ENCODE measurements around the gene POGLUT3.

POGLUT3 gene

GRCh38 chr11:108525161-108525560 is 27.0 kb upstream of the POGLUT3 start:
- H3K9ac ChIP-seq (ENCODE audit: low read length) = no peak overlapping the region
- no peak overlapping the region for H3K18ac ChIP-seq (ENCODE audit: low read depth in 1 of 2, low read length in 2 of 2)
- no peaks in the 10 kb centered on the region for H3K36me3 ChIP-seq (ENCODE audit: control insufficient read depth in 1 of 2, insufficient read depth in 2 of 2, low read depth in 1 of 2, low read length in 2 of 2)
- 100% methylated on average over 1 of the region's 1 CpG for WGBS
- no peak overlapping the region for H3K4me3 ChIP-seq (ENCODE audit: insufficient read depth in 1 of 2, low read depth in 1 of 2, low read length in 2 of 2)
- no peak overlapping the region for H2AK5ac ChIP-seq (ENCODE audit: low read length, severe bottlenecking)
- no peak overlapping the region for H3K4ac ChIP-seq (ENCODE audit: low read depth in 1 of 2, low read length in 2 of 2)
- DNase-seq = no peak
- H2BK120ac ChIP-seq (ENCODE audit: low read depth, low read length) = no peak overlapping the region
- H3K9me3 ChIP-seq (ENCODE audit: control insufficient read depth, low read length) = no peaks in the 10 kb centered on the region
- H2BK12ac ChIP-seq (ENCODE audit: low read length in 2 of 2) = no peak overlapping the region
- no peak overlapping the region for H3K23ac ChIP-seq (ENCODE audit: low read length in 2 of 2)
- H3K79me1 ChIP-seq (replicated peaks; ENCODE audit: low read length, poor library complexity, severe bottlenecking) = no peaks in the 10 kb centered on the region
- no peak overlapping the region for H2BK5ac ChIP-seq (ENCODE audit: low read depth, low read length, poor library complexity, severe bottlenecking)
- no peak overlapping the region for H3K4me2 ChIP-seq (ENCODE audit: low read length, poor library complexity, severe bottlenecking)
- no peak overlapping the region for H2AFZ ChIP-seq (ENCODE audit: low read depth, low read length)
- no peak overlapping the region for H4K91ac ChIP-seq (ENCODE audit: low read length)
- H3K27me3 ChIP-seq (ENCODE audit: control insufficient read depth in 1 of 2, insufficient read depth in 1 of 2, low read length in 2 of 2) = no peaks in the 10 kb centered on the region
- no peak overlapping the region for H3K27ac ChIP-seq (ENCODE audit: low read length, poor library complexity, severe bottlenecking)
- no peak overlapping the region for H2BK15ac ChIP-seq (ENCODE audit: low read depth, poor library complexity, severe bottlenecking)
- no peak overlapping the region for H4K8ac ChIP-seq (ENCODE audit: low read length)
- H3K4me1 ChIP-seq (ENCODE audit: control insufficient read depth, insufficient read depth, low read depth, low read length) = no peaks in the 10 kb centered on the region
- no peak overlapping the region for H3K14ac ChIP-seq (ENCODE audit: low read length in 2 of 2)

DNA sequence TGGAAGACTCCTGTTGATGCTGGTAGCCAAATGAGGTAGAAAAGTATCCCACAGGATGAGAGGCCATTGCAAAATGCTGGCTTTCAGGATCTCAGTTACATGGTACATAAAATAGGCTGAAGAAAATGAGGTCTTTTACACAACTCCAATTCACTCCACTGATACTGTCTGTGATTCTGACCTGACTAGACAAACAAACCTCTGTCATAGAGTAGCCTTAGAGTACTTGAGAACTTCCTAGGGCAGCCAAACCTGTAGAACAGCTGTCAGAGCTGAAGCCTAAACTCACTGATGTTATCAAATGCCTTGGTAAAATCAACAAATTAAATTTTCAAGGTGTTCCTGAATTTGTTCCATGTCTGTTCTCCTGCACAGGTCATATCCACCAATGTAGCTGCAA is 26.2 kb upstream of the POGLUT3 start:
- H3K9me3 ChIP-seq (ENCODE audit: control insufficient read depth, low read length) = no peaks in the 10 kb centered on the region

GRCh38 chr11:108522318-108522717 is 24.1 kb upstream of the POGLUT3 start:
- Histone ChIP-seq H3K18ac (ENCODE audit: low read depth in 1 of 2, low read length in 2 of 2) (no peak overlapping the region), H3K9me3 (ENCODE audit: control insufficient read depth, low read length) (no peaks in the 10 kb centered on the region), H3K9ac (ENCODE audit: low read length) (no peak overlapping the region), H3K4me1 (ENCODE audit: control insufficient read depth, insufficient read depth, low read depth, low read length) (peaks cover 2% of the 10 kb centered on the region), H4K8ac (ENCODE audit: low read length) (no peak overlapping the region), H2BK120ac (ENCODE audit: low read depth, low read length) (no peak overlapping the region), H2BK15ac (ENCODE audit: low read depth, poor library complexity, severe bottlenecking) (no peak overlapping the region), H3K4ac (ENCODE audit: low read depth in 1 of 2, low read length in 2 of 2) (no peak overlapping the region), H2AFZ (ENCODE audit: low read depth, low read length) (no peak overlapping the region), H3K27ac (ENCODE audit: low read length, poor library complexity, severe bottlenecking) (no peak overlapping the region), H2AK5ac (ENCODE audit: low read length, severe bottlenecking) (no peak overlapping the region), H3K4me2 (ENCODE audit: low read length, poor library complexity, severe bottlenecking) (no peak overlapping the region), H2BK5ac (ENCODE audit: low read depth, low read length, poor library complexity, severe bottlenecking) (no peak overlapping the region), H3K79me1 (replicated peaks; ENCODE audit: low read length, poor library complexity, severe bottlenecking) (no peaks in the 10 kb centered on the region), H3K4me3 (ENCODE audit: insufficient read depth in 1 of 2, low read depth in 1 of 2, low read length in 2 of 2) (no peak overlapping the region), H3K14ac (ENCODE audit: low read length in 2 of 2) (no peak overlapping the region), H4K91ac (ENCODE audit: low read length) (no peak overlapping the region), H3K23ac (ENCODE audit: low read length in 2 of 2) (no peak overlapping the region), H3K36me3 (ENCODE audit: control insufficient read depth in 1 of 2, insufficient read depth in 2 of 2, low read depth in 1 of 2, low read length in 2 of 2) (no peaks in the 10 kb centered on the region), H3K27me3 (ENCODE audit: control insufficient read depth in 1 of 2, insufficient read depth in 1 of 2, low read length in 2 of 2) (no peaks in the 10 kb centered on the region), H2BK12ac (ENCODE audit: low read length in 2 of 2) (no peak overlapping the region)
- DNase-seq = no peak
- 80% methylated on average over 1 of the region's 1 CpG for whole genome bisulfite sequencing

More for the DNA sequence above, 26.2 kb upstream of the POGLUT3 start:
- H3K27me3 ChIP-seq (ENCODE audit: control insufficient read depth in 1 of 2, insufficient read depth in 1 of 2, low read length in 2 of 2) = no peaks in the 10 kb centered on the region
- no peak overlapping the region for H2AFZ ChIP-seq (ENCODE audit: low read depth, low read length)
- no peak overlapping the region for H4K8ac ChIP-seq (ENCODE audit: low read length)
- no peak overlapping the region for H3K4me2 ChIP-seq (ENCODE audit: low read length, poor library complexity, severe bottlenecking)
- no peak overlapping the region for H3K9ac ChIP-seq (ENCODE audit: low read length)
- no peak overlapping the region for H2BK120ac ChIP-seq (ENCODE audit: low read depth, low read length)
- H3K27ac ChIP-seq (ENCODE audit: low read length, poor library complexity, severe bottlenecking) = no peak overlapping the region
- no peak for DNase-seq
- H2BK5ac ChIP-seq (ENCODE audit: low read depth, low read length, poor library complexity, severe bottlenecking) = no peak overlapping the region
- H3K4me3 ChIP-seq (ENCODE audit: insufficient read depth in 1 of 2, low read depth in 1 of 2, low read length in 2 of 2) = no peak overlapping the region
- H3K4me1 ChIP-seq (ENCODE audit: control insufficient read depth, insufficient read depth, low read depth, low read length) = no peaks in the 10 kb centered on the region
- no peak overlapping the region for H3K23ac ChIP-seq (ENCODE audit: low read length in 2 of 2)
- H3K79me1 ChIP-seq (replicated peaks; ENCODE audit: low read length, poor library complexity, severe bottlenecking) = no peaks in the 10 kb centered on the region
- H2BK15ac ChIP-seq (ENCODE audit: low read depth, poor library complexity, severe bottlenecking) = no peak overlapping the region
- H4K91ac ChIP-seq (ENCODE audit: low read length) = no peak overlapping the region
- H3K4ac ChIP-seq (ENCODE audit: low read depth in 1 of 2, low read length in 2 of 2) = no peak overlapping the region
- no peak overlapping the region for H2AK5ac ChIP-seq (ENCODE audit: low read length, severe bottlenecking)
- no peak overlapping the region for H2BK12ac ChIP-seq (ENCODE audit: low read length in 2 of 2)
- no peak overlapping the region for H3K14ac ChIP-seq (ENCODE audit: low read length in 2 of 2)
- no peak overlapping the region for H3K18ac ChIP-seq (ENCODE audit: low read depth in 1 of 2, low read length in 2 of 2)
- no peaks in the 10 kb centered on the region for H3K36me3 ChIP-seq (ENCODE audit: control insufficient read depth in 1 of 2, insufficient read depth in 2 of 2, low read depth in 1 of 2, low read length in 2 of 2)

- Histone ChIP-seq H3K23ac (ENCODE audit: low read length in 2 of 2) (no peak overlapping the region), H3K4ac (ENCODE audit: low read depth in 1 of 2, low read length in 2 of 2) (no peak overlapping the region), H3K27ac (ENCODE audit: low read length, poor library complexity, severe bottlenecking) (no peak overlapping the region), H3K27me3 (ENCODE audit: control insufficient read depth in 1 of 2, insufficient read depth in 1 of 2, low read length in 2 of 2) (no peaks in the 10 kb centered on the region), H2BK12ac (ENCODE audit: low read length in 2 of 2) (no peak overlapping the region), H3K18ac (ENCODE audit: low read depth in 1 of 2, low read length in 2 of 2) (no peak overlapping the region), H2AFZ (ENCODE audit: low read depth, low read length) (peak overlapping the region; percentile 77), H3K9ac (ENCODE audit: low read length) (no peak overlapping the region), H3K4me1 (ENCODE audit: control insufficient read depth, insufficient read depth, low read depth, low read length) (peaks cover 2% of the 10 kb centered on the region), H3K4me3 (ENCODE audit: insufficient read depth in 1 of 2, low read depth in 1 of 2, low read length in 2 of 2) (no peak overlapping the region), H3K14ac (ENCODE audit: low read length in 2 of 2) (no peak overlapping the region), H4K8ac (ENCODE audit: low read length) (no peak overlapping the region), H3K4me2 (ENCODE audit: low read length, poor library complexity, severe bottlenecking) (no peak overlapping the region), H3K79me1 (replicated peaks; ENCODE audit: low read length, poor library complexity, severe bottlenecking) (no peaks in the 10 kb centered on the region), H4K91ac (ENCODE audit: low read length) (no peak overlapping the region), H3K9me3 (ENCODE audit: control insufficient read depth, low read length) (peaks cover 3% of the 10 kb centered on the region), H3K36me3 (ENCODE audit: control insufficient read depth in 1 of 2, insufficient read depth in 2 of 2, low read depth in 1 of 2, low read length in 2 of 2) (no peaks in the 10 kb centered on the region), H2AK5ac (ENCODE audit: low read length, severe bottlenecking) (no peak overlapping the region), H2BK15ac (ENCODE audit: low read depth, poor library complexity, severe bottlenecking) (no peak overlapping the region), H2BK120ac (ENCODE audit: low read depth, low read length) (no peak overlapping the region), H2BK5ac (ENCODE audit: low read depth, low read length, poor library complexity, severe bottlenecking) (no peak overlapping the region)
- 73% methylated on average over 10 of the region's 10 CpGs for WGBS
- DNase-seq = no peak
These were observed 20.4 kb upstream of the POGLUT3 start for GRCh38 chr11:108518581-108518980.
